Measurements from ENCODE around the gene ENTHD1.

Gene ENTHD1

GRCh38 chr22:39750759-39751158, 142.8 kb downstream of the ENTHD1 start:
- H3K27ac ChIP-seq: no peak overlapping the region
- TF ChIP-seq CTCF (conservative IDR thresholded peaks at IDR 0.05): no peak

GRCh38 chr22:39748877-39749276, 144.7 kb downstream of the ENTHD1 start:
- H3K27ac ChIP-seq: no peak overlapping the region
- TF ChIP-seq CTCF (conservative IDR thresholded peaks at IDR 0.05): no peak

GRCh38 chr22:39746600-39747262, 146.8 kb downstream of the ENTHD1 start:
- H3K27ac ChIP-seq: no peak overlapping the region
- no peak for TF ChIP-seq CTCF (conservative IDR thresholded peaks at IDR 0.05)

- H3K27ac ChIP-seq: no peak overlapping the region
- no peak for TF ChIP-seq CTCF (conservative IDR thresholded peaks at IDR 0.05)
These were observed 147.8 kb downstream of the ENTHD1 start for GRCh38 chr22:39745789-39746188.

- TF ChIP-seq CTCF (conservative IDR thresholded peaks at IDR 0.05): no peak
These were observed 149.2 kb downstream of the ENTHD1 start for GRCh38 chr22:39744353-39744752.

GRCh38 chr22:39743935-39744334, 149.6 kb downstream of the ENTHD1 start:
- TF ChIP-seq CTCF (conservative IDR thresholded peaks at IDR 0.05): no peak

More at GRCh38 chr22:39744353-39744752, 149.2 kb downstream of the ENTHD1 start:
- H3K27ac ChIP-seq: no peak overlapping the region

GRCh38 chr22:39739338-39740027, 154.1 kb downstream of the ENTHD1 start:
- H3K27ac ChIP-seq: no peak overlapping the region
- TF ChIP-seq CTCF (conservative IDR thresholded peaks at IDR 0.05): no peak

More at GRCh38 chr22:39743935-39744334, 149.6 kb downstream of the ENTHD1 start:
- H3K27ac ChIP-seq: no peak overlapping the region
